ENCODE data around the gene RYR2. TPM values are rescaled to one million over a fixed set of nuclear protein-coding genes. Genes with fewer than 3 reads are reported as not detected.
"Not testable (repeated sequence)": the region's sequence is repeated elsewhere in the genome, so short reads cannot be mapped to it uniquely, and the experiment has no call there.

The RYR2 gene
- total RNA-seq, 1 donor from 2014 or later: 0.28 TPM

- ATAC-seq: not testable (repeated sequence)
These were observed 110.0 kb downstream of the RYR2 start for GRCh38 chr1:237151979-237152378.

- ATAC-seq: no peak
These were observed 110.7 kb downstream of the RYR2 start for GRCh38 chr1:237152506-237153335.

- ATAC-seq: peak; percentile 25
These were observed 112.2 kb downstream of the RYR2 start for GRCh38 chr1:237154157-237154556.

GRCh38 chr1:237164406-237165352 is 122.7 kb downstream of the RYR2 start:
- no peak for ATAC-seq

GRCh38 chr1:237166086-237166485 is 124.1 kb downstream of the RYR2 start:
- no peak for ATAC-seq

GRCh38 chr1:237166593-237167101 is 124.7 kb downstream of the RYR2 start:
- no peak for ATAC-seq

- no peak for ATAC-seq
These were observed 128.2 kb downstream of the RYR2 start for GRCh38 chr1:237170149-237170548.

GRCh38 chr1:237171454-237172117 is 129.6 kb downstream of the RYR2 start:
- no peak for ATAC-seq

GRCh38 chr1:237172118-237172485 is 130.1 kb downstream of the RYR2 start:
- no peak for ATAC-seq

- ATAC-seq: no peak
These were observed 137.5 kb downstream of the RYR2 start for GRCh38 chr1:237179503-237179902.

- ATAC-seq: no peak
These were observed 138.3 kb downstream of the RYR2 start for GRCh38 chr1:237180256-237180655.

- ATAC-seq: no peak
These were observed 139.8 kb downstream of the RYR2 start for GRCh38 chr1:237181743-237182317.

- no peak for ATAC-seq
These were observed 142.1 kb downstream of the RYR2 start for GRCh38 chr1:237183963-237184540.

GRCh38 chr1:237186675-237187074 is 144.7 kb downstream of the RYR2 start:
- ATAC-seq: no peak

- ATAC-seq: no peak
These were observed 145.9 kb downstream of the RYR2 start for GRCh38 chr1:237187842-237188241.

- no peak for ATAC-seq
These were observed 149.4 kb downstream of the RYR2 start for GRCh38 chr1:237191403-237191802.

- no peak for ATAC-seq
These were observed 155.8 kb downstream of the RYR2 start for GRCh38 chr1:237197470-237198425.

- no peak for ATAC-seq
These were observed 157.0 kb downstream of the RYR2 start for GRCh38 chr1:237199026-237199425.

- no peak for ATAC-seq
These were observed 159.2 kb downstream of the RYR2 start for GRCh38 chr1:237201155-237201554.

- no peak for ATAC-seq
These were observed 162.9 kb downstream of the RYR2 start for GRCh38 chr1:237204841-237205240.

Measured in esophagus mucosa (tissue), 1 donor.